SK-N-MC (cell line): ENCODE results near the gene TMEM156.

Source experiments
- EZH2 ChIP-seq: fragments of 200-600 bp; sonication (generic); IDR thresholded peaks from one replicate; pipeline ENCODE4 v1.6.1; 2017; ENCODE audit warnings: antibody characterized with exemption
- POLR2AphosphoS5 ChIP-seq: IDR thresholded peaks from 2 replicates; pipeline ENCODE4 v1.6.1; 2012; ENCODE audit warnings: mild to moderate bottlenecking, low read depth, low read length, borderline replicate concordance

DNA sequence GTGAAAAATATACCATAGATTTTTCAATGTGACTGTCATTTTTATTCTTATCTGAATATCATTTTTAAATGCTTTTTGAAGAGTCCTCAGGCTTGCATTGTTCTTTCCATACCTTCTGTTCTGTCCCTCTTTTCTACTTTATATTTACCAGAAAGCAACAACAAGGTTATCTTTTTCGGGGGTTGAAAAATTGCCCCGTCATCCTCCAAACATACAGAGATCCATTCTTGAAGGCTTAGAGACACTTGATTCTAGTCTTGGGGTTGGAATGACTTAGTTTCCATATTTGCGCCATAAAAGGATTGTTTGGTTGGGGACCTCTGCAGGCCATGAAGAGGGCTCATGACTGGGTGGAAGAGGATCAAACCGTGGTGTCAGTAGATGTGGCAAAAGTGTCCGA, 101.1 kb downstream of the TMEM156 start:
- no peak for TF ChIP-seq EZH2
- no peak for TF ChIP-seq POLR2AphosphoS5
